Lower leg skin (tissue), 4 donors: Measurements from ENCODE around the gene EGLN1. TPM values are rescaled to one million over a fixed set of nuclear protein-coding genes. Genes with fewer than 3 reads are reported as not detected.

Experiments used
- DNase-seq, 2 donors: peaks; one replicate each; pipeline ENCODE4 v3.0.0-alpha.2; 2019; ENCODE audit warnings: low spot score in 2 of 2
- H3K4me3 ChIP-seq: fragments of 200-600 bp; sonication (generic); 2 replicates; pipeline ENCODE4 v1.5.1; 2017; ENCODE audit warnings: mild to moderate bottlenecking, low read depth; ENCODE audit not compliant: poor library complexity, severe bottlenecking
- CTCF ChIP-seq, 3 donors: fragments of 450-650 bp; IDR thresholded peaks; one replicate each; pipeline ENCODE4 v1.5.1; 2016; ENCODE audit warnings: antibody characterized with exemption in 3 of 3, mild to moderate bottlenecking in 3 of 3, moderate library complexity in 2 of 3
- POLR2A ChIP-seq, 2 donors: fragments of 450-650 bp; IDR thresholded peaks; one replicate each; pipeline ENCODE4 v1.6.1; 2016 to 2017; ENCODE audit warnings: antibody characterized with exemption in 2 of 2, mild to moderate bottlenecking in 1 of 2, moderate library complexity in 1 of 2
- WGBS, 2 donors: methylation state at CpG; one replicate each; pipeline ENCODE4 v1.1.5; 2018; 5-methylcytosine and 5-hydroxymethylcytosine counted together
- intact Hi-C: fragments of 100-400 bp; cut with DNase I; formaldehyde crosslinking; loops from one replicate; pipeline ENCODE4 v1.15.0; 2023; ENCODE audit warnings: low total_unique reads
- total RNA-seq, 4 donors: library from RNA; depleted of rRNA; stranded (reverse); fragments of >200 nt; gene quantifications; one replicate each; pipeline ENCODE4 v1.1.0, GENCODE V29; 2016

The EGLN1 gene
- total RNA-seq, 4 donors from 2014 or later: 53.3 to 75.0 (median 54.2) TPM

GRCh38 chr1:231374394-231374793, 47.7 kb downstream of the EGLN1 start:
- DNase-seq: no peak
- 80 to 95% methylated on average over 4 of the region's 4 CpGs for WGBS, 2 donors
- no peak overlapping the region for H3K4me3 ChIP-seq
- no peak for TF ChIP-seq POLR2A (IDR thresholded peaks at IDR 0.05)
- TF ChIP-seq CTCF (IDR thresholded peaks at IDR 0.05): no peak
- intact Hi-C loops: no loop called here

GRCh38 chr1:231372501-231372900, 49.6 kb downstream of the EGLN1 start:
- no peak for TF ChIP-seq CTCF (IDR thresholded peaks at IDR 0.05)
- no peak for TF ChIP-seq POLR2A (IDR thresholded peaks at IDR 0.05)
- no peak for DNase-seq
- H3K4me3 ChIP-seq: no peak overlapping the region
- intact Hi-C loops: no loop called here

GRCh38 chr1:231369282-231369681, 52.8 kb downstream of the EGLN1 start:
- no peak for DNase-seq
- no peak overlapping the region for H3K4me3 ChIP-seq
- intact Hi-C loops: no loop called here
- 73 to 78% methylated on average over 3 of the region's 3 CpGs for WGBS, 2 donors
- no peak for TF ChIP-seq CTCF (IDR thresholded peaks at IDR 0.05)
- no peak for TF ChIP-seq POLR2A (IDR thresholded peaks at IDR 0.05)

GRCh38 chr1:231364192-231364591, 57.9 kb downstream of the EGLN1 start:
- WGBS, 2 donors: 90 to 93% methylated on average over 5 of the region's 5 CpGs
- no peak overlapping the region for H3K4me3 ChIP-seq
- DNase-seq: no peak
- intact Hi-C loops: no loop called here
- TF ChIP-seq CTCF (IDR thresholded peaks at IDR 0.05): no peak
- TF ChIP-seq POLR2A (IDR thresholded peaks at IDR 0.05): no peak

- 85 to 89% methylated on average over 1 of the region's 1 CpG for WGBS, 2 donors
- TF ChIP-seq POLR2A (IDR thresholded peaks at IDR 0.05): no peak
- no peak for TF ChIP-seq CTCF (IDR thresholded peaks at IDR 0.05)
- intact Hi-C loops: no loop called here
- no peak for DNase-seq
- H3K4me3 ChIP-seq: no peak overlapping the region
These were observed 58.5 kb downstream of the EGLN1 start for GRCh38 chr1:231363624-231364023.

- TF ChIP-seq POLR2A (IDR thresholded peaks at IDR 0.05): no peak
- no peak for TF ChIP-seq CTCF (IDR thresholded peaks at IDR 0.05)
- DNase-seq: no peak
- 89 to 95% methylated on average over 1 of the region's 1 CpG for WGBS, 2 donors
- intact Hi-C loops: no loop called here
- no peak overlapping the region for H3K4me3 ChIP-seq
These were observed 59.8 kb downstream of the EGLN1 start for GRCh38 chr1:231362325-231362724.
